Stimulated activated effector memory CD8-positive, alpha-beta T cell treated with anti-CD3 and anti-CD28 coated beads, Interleukin-12 subunit alpha, Interleukin-12 subunit beta, amount 100 ng/mL, for 72 hours (primary cell): Measurements from ENCODE around the gene DNAH6.
"Not testable (repeated sequence)": the region's sequence is repeated elsewhere in the genome, so short reads cannot be mapped to it uniquely, and the experiment has no call there.

ENCODE experiments used
- ATAC-seq: fragments of 150-1000 bp; cut with Tn5 transposase; 2 replicates; pipeline ENCODE4 v1.10.0; 2021
- DNase-seq, 2 donors: peaks; one replicate each; pipeline ENCODE4 v3.0.0; 2021 to 2022; ENCODE audit warnings: low spot score in 2 of 2
- H3K27ac Mint-ChIP-seq: one replicate; pipeline ENCODE4 v1.8.0; 2022; ENCODE audit warnings: mild to moderate bottlenecking, mixed read lengths
- H3K36me3 Mint-ChIP-seq: one replicate; pipeline ENCODE4 v1.8.0; 2022; ENCODE audit warnings: mild to moderate bottlenecking, mixed read lengths
- H3K4me1 Mint-ChIP-seq: one replicate; pipeline ENCODE4 v1.8.0; 2022; ENCODE audit warnings: mixed read lengths
- H3K4me3 Mint-ChIP-seq: one replicate; pipeline ENCODE4 v1.8.0; 2022; ENCODE audit warnings: mild to moderate bottlenecking, mixed read lengths
- H3K9me3 Mint-ChIP-seq: one replicate; pipeline ENCODE4 v1.8.0; 2022; ENCODE audit warnings: mixed read lengths

DNAH6 gene

GRCh38 chr2:84545005-84545404 is 28.7 kb downstream of the DNAH6 start:
- no peak for DNase-seq
- H3K27ac Mint-ChIP-seq: no peak overlapping the region
- H3K4me3 Mint-ChIP-seq: no peak overlapping the region
- ATAC-seq: no peak
- no peaks in the 10 kb centered on the region for H3K36me3 Mint-ChIP-seq
- H3K4me1 Mint-ChIP-seq: peaks cover 3% of the 10 kb centered on the region
- no peaks in the 10 kb centered on the region for H3K9me3 Mint-ChIP-seq

DNA sequence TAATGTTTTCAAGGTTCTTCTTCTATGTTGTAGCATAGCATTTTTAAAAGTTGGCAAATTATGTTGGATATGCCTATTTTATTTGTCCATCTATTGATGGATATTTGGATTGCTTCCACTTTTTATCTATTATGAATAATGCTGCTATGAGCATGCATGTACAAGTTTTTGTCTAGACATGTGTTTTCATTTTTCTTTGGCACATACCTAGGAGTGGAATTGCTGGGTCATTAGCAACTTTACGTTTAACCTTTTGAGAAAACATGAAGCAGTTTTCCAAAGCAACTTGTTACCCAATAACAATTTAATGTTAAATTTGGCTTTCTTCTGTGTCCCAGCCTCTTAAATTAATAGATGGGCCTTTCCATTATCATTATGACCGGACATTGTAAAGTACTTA is 30.3 kb downstream of the DNAH6 start:
- Mint-ChIP-seq H3K9me3 (no peaks in the 10 kb centered on the region), H3K4me3 (no peak overlapping the region), H3K36me3 (no peaks in the 10 kb centered on the region), H3K4me1 (no peaks in the 10 kb centered on the region), H3K27ac (no peak overlapping the region)
- no peak for ATAC-seq
- no peak for DNase-seq

- H3K36me3 Mint-ChIP-seq: no peaks in the 10 kb centered on the region
- no peak overlapping the region for H3K4me3 Mint-ChIP-seq
- H3K27ac Mint-ChIP-seq: no peak overlapping the region
- no peak for DNase-seq
- H3K4me1 Mint-ChIP-seq: no peaks in the 10 kb centered on the region
- ATAC-seq: no peak
- no peaks in the 10 kb centered on the region for H3K9me3 Mint-ChIP-seq
Observed at GRCh38 chr2:84548303-84548702, 32.0 kb downstream of the DNAH6 start.

DNA sequence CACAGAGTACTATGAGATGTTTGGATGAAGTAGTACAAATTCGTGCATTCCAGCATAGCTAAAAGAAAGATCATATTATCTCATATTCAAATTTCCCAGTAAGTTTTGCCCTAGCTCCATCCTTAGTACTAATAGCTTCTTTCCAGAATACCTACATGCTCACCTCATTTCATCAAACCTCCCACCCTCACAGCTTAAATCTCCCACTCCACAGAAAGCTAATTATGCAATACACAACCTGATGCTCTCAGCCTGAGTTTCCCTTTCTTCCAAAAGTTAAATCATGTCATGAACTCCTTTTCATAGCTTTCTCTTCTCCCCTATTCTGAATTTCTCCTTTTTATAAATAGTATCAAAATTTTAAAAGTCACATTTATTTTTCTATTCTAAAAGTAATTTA is 34.6 kb downstream of the DNAH6 start:
- H3K36me3 Mint-ChIP-seq: no peaks in the 10 kb centered on the region
- H3K4me3 Mint-ChIP-seq: no peak overlapping the region
- H3K27ac Mint-ChIP-seq: no peak overlapping the region
- ATAC-seq (no peak), DNase-seq (no peak)
- H3K4me1 Mint-ChIP-seq: no peaks in the 10 kb centered on the region
- H3K9me3 Mint-ChIP-seq: no peaks in the 10 kb centered on the region

DNA sequence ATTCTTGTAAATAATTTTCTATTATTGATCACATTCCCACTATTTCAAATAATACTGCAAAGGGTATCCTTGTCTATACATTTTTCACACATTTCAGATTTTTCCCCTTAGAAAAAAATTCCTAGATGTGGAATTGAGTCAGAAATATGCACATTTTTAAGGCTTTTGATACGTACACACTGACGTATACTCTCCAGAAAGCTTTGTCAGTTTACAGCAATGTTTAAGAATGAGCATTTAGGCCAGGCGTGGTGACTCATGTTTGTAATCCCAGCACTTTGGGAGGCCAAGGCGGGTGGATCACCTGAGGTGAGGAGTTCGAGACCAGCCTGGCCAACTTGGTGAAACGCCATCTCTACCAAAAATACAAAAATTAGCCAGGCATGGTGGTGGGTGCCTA is 35.2 kb downstream of the DNAH6 start:
- not testable (repeated sequence) for H3K4me3 Mint-ChIP-seq

GRCh38 chr2:84556190-84556589 is 39.9 kb downstream of the DNAH6 start:
- DNase-seq (no peak), ATAC-seq (peak; percentile 73)
- no peaks in the 10 kb centered on the region for H3K36me3 Mint-ChIP-seq
- no peak overlapping the region for H3K4me3 Mint-ChIP-seq
- no peak overlapping the region for H3K27ac Mint-ChIP-seq
- H3K4me1 Mint-ChIP-seq: no peaks in the 10 kb centered on the region
- peaks cover 7% of the 10 kb centered on the region for H3K9me3 Mint-ChIP-seq

More for the DNA sequence above, 35.2 kb downstream of the DNAH6 start:
- H3K4me1 Mint-ChIP-seq, H3K36me3 Mint-ChIP-seq, H3K9me3 Mint-ChIP-seq, DNase-seq, ATAC-seq, H3K27ac Mint-ChIP-seq: not testable (repeated sequence)

- H3K27ac Mint-ChIP-seq: no peak overlapping the region
- DNase-seq (no peak), ATAC-seq (no peak)
- no peak overlapping the region for H3K4me3 Mint-ChIP-seq
- no peaks in the 10 kb centered on the region for H3K4me1 Mint-ChIP-seq
- no peaks in the 10 kb centered on the region for H3K36me3 Mint-ChIP-seq
- H3K9me3 Mint-ChIP-seq: peaks cover 9% of the 10 kb centered on the region
Observed at GRCh38 chr2:84559838-84560237, 43.5 kb downstream of the DNAH6 start.

DNA sequence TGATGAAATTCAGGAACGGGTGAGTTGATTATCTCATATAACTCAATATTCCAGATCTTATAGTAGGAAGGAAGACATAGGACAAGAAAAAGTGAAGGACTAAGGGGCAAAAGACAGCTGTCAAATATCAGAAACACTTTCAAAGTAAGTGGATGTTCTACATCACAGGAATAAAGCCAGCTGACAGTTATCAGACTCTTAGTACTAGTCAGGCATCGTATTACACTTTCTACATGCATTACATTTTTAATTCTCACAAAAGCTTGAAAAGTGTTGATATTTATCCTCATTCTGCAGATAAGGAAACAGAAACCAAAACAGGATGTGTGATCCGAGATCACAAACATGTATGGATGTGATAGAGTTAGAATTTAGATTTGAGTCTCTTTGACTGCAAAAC is 63.4 kb downstream of the DNAH6 start:
- H3K9me3 Mint-ChIP-seq: no peaks in the 10 kb centered on the region
- DNase-seq (no peak), ATAC-seq (no peak)
- no peaks in the 10 kb centered on the region for H3K36me3 Mint-ChIP-seq
- no peaks in the 10 kb centered on the region for H3K4me1 Mint-ChIP-seq
- H3K4me3 Mint-ChIP-seq: no peak overlapping the region
- H3K27ac Mint-ChIP-seq: no peak overlapping the region

GRCh38 chr2:84603911-84604310 is 87.6 kb downstream of the DNAH6 start:
- Mint-ChIP-seq H3K4me1 (no peaks in the 10 kb centered on the region), H3K4me3 (no peak overlapping the region), H3K36me3 (no peaks in the 10 kb centered on the region), H3K27ac (no peak overlapping the region), H3K9me3 (peaks cover 5% of the 10 kb centered on the region)
- ATAC-seq (no peak), DNase-seq (no peak)

GRCh38 chr2:84613082-84613481 is 96.8 kb downstream of the DNAH6 start:
- no peak for DNase-seq
- Mint-ChIP-seq H3K4me3 (no peak overlapping the region), H3K9me3 (peaks cover 2% of the 10 kb centered on the region), H3K27ac (no peak overlapping the region), H3K4me1 (no peaks in the 10 kb centered on the region), H3K36me3 (no peaks in the 10 kb centered on the region)
- ATAC-seq: no peak

GRCh38 chr2:84619794-84620371 is 103.6 kb downstream of the DNAH6 start:
- no peaks in the 10 kb centered on the region for H3K9me3 Mint-ChIP-seq
- H3K36me3 Mint-ChIP-seq: no peaks in the 10 kb centered on the region
- H3K4me3 Mint-ChIP-seq: no peak overlapping the region
- DNase-seq (no peak), ATAC-seq (no peak)
- H3K4me1 Mint-ChIP-seq: no peaks in the 10 kb centered on the region
- no peak overlapping the region for H3K27ac Mint-ChIP-seq

- no peak for DNase-seq
- no peaks in the 10 kb centered on the region for H3K9me3 Mint-ChIP-seq
- H3K4me3 Mint-ChIP-seq: no peak overlapping the region
- H3K4me1 Mint-ChIP-seq: peaks cover 21% of the 10 kb centered on the region
- ATAC-seq: no peak
- no peaks in the 10 kb centered on the region for H3K36me3 Mint-ChIP-seq
- no peak overlapping the region for H3K27ac Mint-ChIP-seq
Observed at GRCh38 chr2:84628486-84628885, 112.2 kb downstream of the DNAH6 start.

GRCh38 chr2:84629550-84629949 is 113.3 kb downstream of the DNAH6 start:
- no peak overlapping the region for H3K27ac Mint-ChIP-seq
- no peak overlapping the region for H3K4me3 Mint-ChIP-seq
- ATAC-seq (no peak), DNase-seq (no peak)
- H3K9me3 Mint-ChIP-seq: no peaks in the 10 kb centered on the region
- no peaks in the 10 kb centered on the region for H3K36me3 Mint-ChIP-seq
- peaks cover 21% of the 10 kb centered on the region for H3K4me1 Mint-ChIP-seq

- DNase-seq: no peak
- H3K4me3 Mint-ChIP-seq: no peak overlapping the region
Observed at GRCh38 chr2:84631047-84631446, 114.7 kb downstream of the DNAH6 start.

GRCh38 chr2:84631985-84632384 is 115.7 kb downstream of the DNAH6 start:
- H3K4me1 Mint-ChIP-seq: peaks cover 21% of the 10 kb centered on the region
- no peaks in the 10 kb centered on the region for H3K9me3 Mint-ChIP-seq
- DNase-seq: no peak
- H3K27ac Mint-ChIP-seq: no peak overlapping the region
- H3K4me3 Mint-ChIP-seq: no peak overlapping the region
- ATAC-seq: no peak
- H3K36me3 Mint-ChIP-seq: no peaks in the 10 kb centered on the region

More at GRCh38 chr2:84631047-84631446, 114.7 kb downstream of the DNAH6 start:
- no peak overlapping the region for H3K27ac Mint-ChIP-seq
- H3K36me3 Mint-ChIP-seq: no peaks in the 10 kb centered on the region
- H3K4me1 Mint-ChIP-seq: peaks cover 21% of the 10 kb centered on the region
- no peaks in the 10 kb centered on the region for H3K9me3 Mint-ChIP-seq
- ATAC-seq: peak; percentile 55

DNA sequence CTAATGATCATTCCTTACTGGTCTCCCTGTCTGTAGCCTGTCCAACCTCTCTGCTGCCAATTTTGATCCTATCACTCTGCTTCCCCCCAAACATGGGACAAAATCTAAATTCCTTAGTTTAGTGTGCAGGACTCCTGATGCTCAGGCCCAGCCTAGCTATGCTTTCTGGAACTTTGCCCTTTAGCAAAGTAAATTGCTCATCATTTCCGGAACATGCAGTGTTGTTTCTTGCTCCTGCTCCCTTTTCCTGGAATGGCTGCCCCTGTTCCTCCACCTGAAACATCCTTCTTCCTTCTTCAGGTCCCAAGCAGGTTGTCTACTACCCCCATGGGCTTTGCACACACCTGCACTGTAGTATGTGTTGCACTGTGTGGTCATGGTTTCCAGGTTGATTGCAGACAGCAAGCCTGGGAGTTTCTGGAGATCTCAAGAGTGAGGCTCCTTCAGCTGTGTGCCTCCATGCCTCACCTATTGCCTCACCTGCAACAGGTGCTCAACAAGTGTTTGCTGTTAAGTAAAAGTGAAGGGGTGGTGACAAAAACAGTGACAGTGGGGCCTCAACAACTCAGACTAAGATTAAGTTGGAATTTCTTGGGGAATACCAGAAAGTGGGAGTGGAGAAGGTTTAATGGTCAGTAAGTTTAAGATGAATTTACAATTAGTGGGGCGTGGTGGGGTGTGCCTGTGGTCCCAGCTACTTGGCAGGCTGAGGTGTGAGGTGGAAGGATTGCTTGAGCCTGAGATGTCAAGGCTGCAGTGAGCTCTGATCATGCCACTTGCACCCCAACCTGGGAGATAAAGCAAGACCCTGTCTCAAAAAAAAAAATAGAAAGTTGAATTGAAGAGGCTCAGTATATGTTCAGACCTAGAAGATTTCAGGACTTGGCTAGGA is 120.0 kb downstream of the DNAH6 start:
- no peak overlapping the region for H3K27ac Mint-ChIP-seq

More for the DNA sequence above, 120.0 kb downstream of the DNAH6 start:
- Mint-ChIP-seq H3K4me3 (no peak overlapping the region), H3K4me1 (peaks cover 17% of the 10 kb centered on the region), H3K36me3 (no peaks in the 10 kb centered on the region), H3K9me3 (no peaks in the 10 kb centered on the region)
- DNase-seq (no peak), ATAC-seq (no peak)
